ENCODE measurements around the gene MILR1.

MILR1 gene, protein sequence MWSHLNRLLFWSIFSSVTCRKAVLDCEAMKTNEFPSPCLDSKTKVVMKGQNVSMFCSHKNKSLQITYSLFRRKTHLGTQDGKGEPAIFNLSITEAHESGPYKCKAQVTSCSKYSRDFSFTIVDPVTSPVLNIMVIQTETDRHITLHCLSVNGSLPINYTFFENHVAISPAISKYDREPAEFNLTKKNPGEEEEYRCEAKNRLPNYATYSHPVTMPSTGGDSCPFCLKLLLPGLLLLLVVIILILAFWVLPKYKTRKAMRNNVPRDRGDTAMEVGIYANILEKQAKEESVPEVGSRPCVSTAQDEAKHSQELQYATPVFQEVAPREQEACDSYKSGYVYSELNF

GRCh38 chr17:64448665-64449512, at the start of gene MILR1:
Gene MILR1, plus strand, starts transcription at chr17:64449115. Its CDS starts 54 bp downstream, at chr17:64449169.
- DNase-seq (ENCODE audit: extremely low spot score): no peak
- ChIA-PET CTCF (interaction anchor here (1.4 kb wide), 1 partner anchor 44 kb away, joined by 4 read pairs; no protein-coding TSS in a partner anchor), POLR2A (no interaction called here)
- no peak for TF ChIP-seq ARNT (IDR thresholded peaks at IDR 0.05)
- TF ChIP-seq FOXA1 (IDR thresholded peaks at IDR 0.05): no peak
- TF ChIP-seq LEF1 (IDR thresholded peaks at IDR 0.05; ENCODE audit: borderline replicate concordance): no peak
- no peak for TF ChIP-seq FOXM1 (IDR thresholded peaks at IDR 0.05; ENCODE audit: borderline replicate concordance)
- no peak for TF ChIP-seq NFRKB (IDR thresholded peaks at IDR 0.05)
- TF ChIP-seq SP1 (IDR thresholded peaks at IDR 0.05): no peak
- TF ChIP-seq ELF4 (IDR thresholded peaks at IDR 0.05): no peak
- no peak for TF ChIP-seq SUZ12 (IDR thresholded peaks at IDR 0.05)
- TF ChIP-seq PKNOX1 (IDR thresholded peaks at IDR 0.05): no peak
- TF ChIP-seq BHLHE40 (IDR thresholded peaks at IDR 0.05; ENCODE audit: borderline replicate concordance): no peak
- TF ChIP-seq TARDBP (IDR thresholded peaks at IDR 0.05): no peak
- TF ChIP-seq HDGF (IDR thresholded peaks at IDR 0.05; ENCODE audit: borderline replicate concordance): no peak

DNA sequence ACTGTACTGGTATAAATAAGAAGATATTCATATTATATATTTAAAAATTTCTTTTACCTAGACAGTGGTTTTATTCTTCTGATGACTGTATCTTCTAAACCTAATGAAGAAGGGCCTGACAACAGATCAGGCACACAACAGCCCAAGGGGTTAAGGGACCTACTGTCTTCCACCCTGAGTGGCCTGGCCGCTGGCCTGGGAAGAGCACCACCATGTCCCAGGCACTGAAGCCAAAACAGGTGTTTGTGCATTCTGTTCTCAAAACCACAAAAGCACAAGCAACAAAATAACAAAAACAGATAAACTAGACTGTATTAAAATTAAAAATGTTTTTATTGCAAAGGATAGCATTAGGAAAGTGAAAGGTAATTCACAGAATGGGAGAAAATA, 49.2 kb upstream of the MILR1 start:
- POLR2A ChIA-PET: no interaction called here

DNA sequence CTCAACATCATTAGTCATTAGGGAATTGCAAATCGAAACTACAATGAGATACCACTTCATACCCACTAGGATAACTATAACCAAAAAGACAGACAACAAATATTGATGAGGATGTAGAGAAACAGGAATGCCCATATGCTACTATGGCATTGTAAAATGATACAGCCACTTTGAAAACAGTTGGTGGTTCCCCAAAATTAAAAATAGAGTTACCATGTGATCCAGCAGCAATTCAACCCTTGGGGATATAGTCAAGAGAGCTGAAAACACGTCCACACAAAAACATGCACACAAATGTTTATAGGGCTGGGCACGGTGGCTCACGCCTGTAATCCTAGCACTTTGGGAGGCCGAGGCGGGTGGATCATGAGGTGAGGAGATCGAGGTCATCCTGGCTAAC, 48.3 kb upstream of the MILR1 start:
- no peak for DNase-seq (ENCODE audit: extremely low spot score)
- TF ChIP-seq ARNT (IDR thresholded peaks at IDR 0.05) (no peak), PKNOX1 (IDR thresholded peaks at IDR 0.05) (no peak), FOXK2 (IDR thresholded peaks at IDR 0.05) (no peak), NFRKB (IDR thresholded peaks at IDR 0.05) (no peak), ELF4 (IDR thresholded peaks at IDR 0.05) (no peak), SUZ12 (IDR thresholded peaks at IDR 0.05) (no peak), FOXA1 (IDR thresholded peaks at IDR 0.05) (no peak), L3MBTL2 (conservative IDR thresholded peaks at IDR 0.05) (no peak), SP1 (IDR thresholded peaks at IDR 0.05) (no peak), CTBP1 (IDR thresholded peaks at IDR 0.05; ENCODE audit: borderline replicate concordance) (no peak), HDGF (IDR thresholded peaks at IDR 0.05; ENCODE audit: borderline replicate concordance) (no peak), ZNF384 (IDR thresholded peaks at IDR 0.05) (no peak), LEF1 (IDR thresholded peaks at IDR 0.05; ENCODE audit: borderline replicate concordance) (no peak), TARDBP (IDR thresholded peaks at IDR 0.05) (no peak), BHLHE40 (IDR thresholded peaks at IDR 0.05; ENCODE audit: borderline replicate concordance) (no peak), FOXM1 (IDR thresholded peaks at IDR 0.05; ENCODE audit: borderline replicate concordance) (no peak)
- CTCF ChIA-PET: no interaction called here
- POLR2A ChIA-PET: no interaction called here

More for the DNA sequence above, 49.2 kb upstream of the MILR1 start:
- DNase-seq (ENCODE audit: extremely low spot score): no peak
- TF ChIP-seq SUZ12 (IDR thresholded peaks at IDR 0.05) (no peak), ZNF384 (IDR thresholded peaks at IDR 0.05) (no peak), ARNT (IDR thresholded peaks at IDR 0.05) (no peak), FOXK2 (IDR thresholded peaks at IDR 0.05) (no peak), SP1 (IDR thresholded peaks at IDR 0.05) (no peak), FOXM1 (IDR thresholded peaks at IDR 0.05; ENCODE audit: borderline replicate concordance) (no peak), ELF4 (IDR thresholded peaks at IDR 0.05) (no peak), PKNOX1 (IDR thresholded peaks at IDR 0.05) (no peak), FOXA1 (IDR thresholded peaks at IDR 0.05) (no peak), HDGF (IDR thresholded peaks at IDR 0.05; ENCODE audit: borderline replicate concordance) (no peak), L3MBTL2 (conservative IDR thresholded peaks at IDR 0.05) (no peak), BHLHE40 (IDR thresholded peaks at IDR 0.05; ENCODE audit: borderline replicate concordance) (no peak), LEF1 (IDR thresholded peaks at IDR 0.05; ENCODE audit: borderline replicate concordance) (no peak)
- CTCF ChIA-PET: interaction anchor here (0.7 kb wide), 1 partner anchor 79 kb away, joined by 3 read pairs; no protein-coding TSS in a partner anchor

- TF ChIP-seq FOXK2 (IDR thresholded peaks at IDR 0.05): no peak
- TF ChIP-seq ARNT (IDR thresholded peaks at IDR 0.05): no peak
- TF ChIP-seq FOXM1 (IDR thresholded peaks at IDR 0.05; ENCODE audit: borderline replicate concordance): no peak
- no peak for TF ChIP-seq BHLHE40 (IDR thresholded peaks at IDR 0.05; ENCODE audit: borderline replicate concordance)
- no peak for TF ChIP-seq TARDBP (IDR thresholded peaks at IDR 0.05)
- TF ChIP-seq ZNF384 (IDR thresholded peaks at IDR 0.05): no peak
- TF ChIP-seq CTBP1 (IDR thresholded peaks at IDR 0.05; ENCODE audit: borderline replicate concordance): no peak
- TF ChIP-seq FOXA1 (IDR thresholded peaks at IDR 0.05): no peak
- no peak for TF ChIP-seq PKNOX1 (IDR thresholded peaks at IDR 0.05)
- no peak for TF ChIP-seq SUZ12 (IDR thresholded peaks at IDR 0.05)
- TF ChIP-seq SP1 (IDR thresholded peaks at IDR 0.05): no peak
- TF ChIP-seq HDGF (IDR thresholded peaks at IDR 0.05; ENCODE audit: borderline replicate concordance): no peak
- TF ChIP-seq ELF4 (IDR thresholded peaks at IDR 0.05): no peak
- no peak for TF ChIP-seq LEF1 (IDR thresholded peaks at IDR 0.05; ENCODE audit: borderline replicate concordance)
- TF ChIP-seq NFRKB (IDR thresholded peaks at IDR 0.05): no peak
- no peak for TF ChIP-seq L3MBTL2 (conservative IDR thresholded peaks at IDR 0.05)
- no peak for DNase-seq (ENCODE audit: extremely low spot score)
- ChIA-PET POLR2A (no interaction called here), CTCF (interaction anchor here (0.6 to 1.0 kb wide), 3 partner anchors 46 to 222 kb away, joined by 3 read pairs; no protein-coding TSS in a partner anchor)
Observed at GRCh38 chr17:64401244-64401860, 47.6 kb upstream of the MILR1 start.

All from HEK293T (cell line).